BE2C (cell line): Measurements from ENCODE around the gene ELOVL6.

Experiments used
- DNase-seq: peaks from one replicate; pipeline ENCODE4 v3.0.0-alpha.2; 2020
- H3K27me3 ChIP-seq: fragments of 250-450 bp; sonication (Bioruptor Pico); 2 replicates; pipeline ENCODE4 v1.5.1; 2020; ENCODE audit warnings: mild to moderate bottlenecking
- H3K36me3 ChIP-seq: fragments of 250-450 bp; sonication (Bioruptor Pico); 2 replicates; pipeline ENCODE4 v1.5.1; 2020; ENCODE audit warnings: mild to moderate bottlenecking
- H3K4me1 ChIP-seq: fragments of 250-450 bp; sonication (Bioruptor Pico); 2 replicates; pipeline ENCODE4 v1.5.1; 2020
- H3K4me3 ChIP-seq: 2 replicates; pipeline ENCODE4 v1.5.1; 2011; ENCODE audit warnings: low read depth, low read length
- H3K9me3 ChIP-seq: fragments of 250-450 bp; sonication (Bioruptor Pico); 2 replicates; pipeline ENCODE4 v1.5.1; 2020
- TF ChIP-seq, protein P1 (sequence below): IDR thresholded peaks from 2 replicates; pipeline ENCODE4 v1.5.1; 2012; ENCODE audit warnings: mild to moderate bottlenecking, low read depth, low read length

The ELOVL6 gene

DNA sequence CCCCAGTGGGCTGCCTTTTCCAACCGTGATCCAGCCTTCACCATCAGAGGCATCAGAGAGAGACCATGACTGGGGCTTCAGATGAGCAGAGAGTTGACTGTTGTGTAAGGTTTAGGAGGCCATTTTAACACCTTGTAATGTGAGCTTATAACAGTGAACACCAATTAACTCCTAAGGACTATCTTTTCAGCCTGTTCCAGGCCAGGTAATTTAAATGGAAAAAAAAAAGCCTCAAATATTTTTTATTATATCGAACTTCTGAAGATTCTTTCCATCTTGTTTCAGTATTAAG lies 13.3 kb upstream of the ELOVL6 start:
- H3K4me3 ChIP-seq, result no peak overlapping the region
- no peaks in the 10 kb centered on the region for H3K4me1 ChIP-seq
- TF ChIP-seq, protein P1, sequence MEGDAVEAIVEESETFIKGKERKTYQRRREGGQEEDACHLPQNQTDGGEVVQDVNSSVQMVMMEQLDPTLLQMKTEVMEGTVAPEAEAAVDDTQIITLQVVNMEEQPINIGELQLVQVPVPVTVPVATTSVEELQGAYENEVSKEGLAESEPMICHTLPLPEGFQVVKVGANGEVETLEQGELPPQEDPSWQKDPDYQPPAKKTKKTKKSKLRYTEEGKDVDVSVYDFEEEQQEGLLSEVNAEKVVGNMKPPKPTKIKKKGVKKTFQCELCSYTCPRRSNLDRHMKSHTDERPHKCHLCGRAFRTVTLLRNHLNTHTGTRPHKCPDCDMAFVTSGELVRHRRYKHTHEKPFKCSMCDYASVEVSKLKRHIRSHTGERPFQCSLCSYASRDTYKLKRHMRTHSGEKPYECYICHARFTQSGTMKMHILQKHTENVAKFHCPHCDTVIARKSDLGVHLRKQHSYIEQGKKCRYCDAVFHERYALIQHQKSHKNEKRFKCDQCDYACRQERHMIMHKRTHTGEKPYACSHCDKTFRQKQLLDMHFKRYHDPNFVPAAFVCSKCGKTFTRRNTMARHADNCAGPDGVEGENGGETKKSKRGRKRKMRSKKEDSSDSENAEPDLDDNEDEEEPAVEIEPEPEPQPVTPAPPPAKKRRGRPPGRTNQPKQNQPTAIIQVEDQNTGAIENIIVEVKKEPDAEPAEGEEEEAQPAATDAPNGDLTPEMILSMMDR, result no peak
- no peaks in the 10 kb centered on the region for H3K9me3 ChIP-seq
- no peaks in the 10 kb centered on the region for H3K27me3 ChIP-seq
- no peak for DNase-seq
- H3K36me3 ChIP-seq, result no peaks in the 10 kb centered on the region

DNA sequence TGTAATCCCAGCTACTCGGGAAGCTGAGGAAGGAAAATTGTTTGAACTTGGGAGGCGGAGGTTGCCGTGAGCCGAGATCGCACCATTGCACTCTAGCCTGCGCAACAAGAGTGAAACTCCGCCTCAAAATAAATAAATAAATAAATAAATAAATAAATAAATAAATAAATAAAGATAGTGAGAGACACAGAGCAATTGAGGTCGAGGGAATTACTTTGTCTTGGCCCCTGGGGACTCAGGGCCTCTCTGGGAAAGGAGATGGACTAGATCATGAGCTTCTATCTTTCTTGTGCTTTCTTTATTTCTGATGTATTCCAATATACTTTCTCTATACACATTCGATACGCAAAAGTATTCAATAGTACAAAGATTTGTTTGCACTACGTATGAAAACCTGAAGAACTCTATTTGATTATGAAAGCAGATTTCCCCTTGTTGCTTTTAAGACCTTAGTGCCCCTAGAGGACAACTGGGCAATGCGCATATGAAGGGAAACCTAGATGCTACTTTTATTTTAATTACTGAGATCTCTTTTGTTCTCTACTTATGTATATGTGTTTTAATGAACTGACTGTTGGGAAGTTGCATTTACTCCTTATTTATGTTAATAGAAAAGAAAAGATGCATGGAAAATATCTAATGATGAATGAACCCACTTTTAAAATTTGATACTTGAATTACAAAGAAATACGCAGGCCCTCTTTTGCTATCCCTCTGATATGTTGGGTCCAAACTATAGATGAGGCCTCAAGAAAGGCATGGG lies 12.8 kb upstream of the ELOVL6 start:
- no peaks in the 10 kb centered on the region for H3K27me3 ChIP-seq
- peak; percentile 15 for DNase-seq
- TF ChIP-seq, protein P1, result peak; percentile 86

DNA sequence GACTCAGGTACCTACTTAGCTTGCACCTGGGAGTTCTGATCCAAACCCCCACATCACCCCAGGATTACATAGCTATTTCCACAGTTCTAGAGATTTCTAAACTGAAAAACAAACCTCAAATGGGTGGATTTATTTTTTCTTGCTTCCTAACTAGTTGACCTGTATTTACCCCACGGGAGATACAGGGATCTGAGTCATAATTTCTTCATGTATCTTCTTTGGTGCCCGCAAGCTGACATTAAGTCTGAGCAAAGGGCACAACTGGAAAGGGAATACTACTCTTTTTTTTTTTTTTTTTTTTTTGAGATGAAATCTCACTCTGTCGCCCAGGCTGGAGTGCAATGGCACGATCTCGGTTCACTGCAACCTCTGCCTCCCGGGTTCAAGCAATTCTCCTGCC lies 10.0 kb upstream of the ELOVL6 start:
- DNase-seq, result no peak

More for the DNA sequence above, 12.8 kb upstream of the ELOVL6 start:
- H3K9me3 ChIP-seq, result no peaks in the 10 kb centered on the region
- no peaks in the 10 kb centered on the region for H3K4me1 ChIP-seq
- H3K36me3 ChIP-seq, result no peaks in the 10 kb centered on the region
- H3K4me3 ChIP-seq, result no peak overlapping the region

DNA sequence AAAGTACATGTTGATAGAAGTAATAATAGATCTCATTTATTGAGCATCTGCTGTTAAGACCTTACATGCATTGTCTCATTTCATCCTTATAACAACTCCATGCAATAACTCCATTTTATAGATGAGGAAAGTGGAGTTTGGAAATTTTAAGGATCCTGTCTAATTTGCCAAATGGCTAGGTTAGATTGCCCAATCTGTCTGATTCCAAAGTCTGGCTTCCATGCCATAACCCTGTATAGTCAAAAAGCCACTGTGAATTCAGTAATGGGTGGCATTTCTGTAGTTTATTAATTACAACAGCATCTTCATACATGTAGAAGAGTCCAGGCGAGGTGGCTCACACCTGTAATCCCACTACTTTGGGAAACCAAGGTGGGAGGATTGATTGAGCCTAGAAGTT lies 8.8 kb upstream of the ELOVL6 start:
- no peaks in the 10 kb centered on the region for H3K4me1 ChIP-seq
- TF ChIP-seq, protein P1, result no peak
- no peaks in the 10 kb centered on the region for H3K27me3 ChIP-seq
- no peak for DNase-seq
- H3K36me3 ChIP-seq, result no peaks in the 10 kb centered on the region
- no peak overlapping the region for H3K4me3 ChIP-seq
- H3K9me3 ChIP-seq, result no peaks in the 10 kb centered on the region

More for the DNA sequence above, 10.0 kb upstream of the ELOVL6 start:
- no peaks in the 10 kb centered on the region for H3K4me1 ChIP-seq
- H3K36me3 ChIP-seq, result no peaks in the 10 kb centered on the region
- TF ChIP-seq, protein P1, result no peak
- no peaks in the 10 kb centered on the region for H3K9me3 ChIP-seq
- H3K4me3 ChIP-seq, result no peak overlapping the region
- no peaks in the 10 kb centered on the region for H3K27me3 ChIP-seq

DNA sequence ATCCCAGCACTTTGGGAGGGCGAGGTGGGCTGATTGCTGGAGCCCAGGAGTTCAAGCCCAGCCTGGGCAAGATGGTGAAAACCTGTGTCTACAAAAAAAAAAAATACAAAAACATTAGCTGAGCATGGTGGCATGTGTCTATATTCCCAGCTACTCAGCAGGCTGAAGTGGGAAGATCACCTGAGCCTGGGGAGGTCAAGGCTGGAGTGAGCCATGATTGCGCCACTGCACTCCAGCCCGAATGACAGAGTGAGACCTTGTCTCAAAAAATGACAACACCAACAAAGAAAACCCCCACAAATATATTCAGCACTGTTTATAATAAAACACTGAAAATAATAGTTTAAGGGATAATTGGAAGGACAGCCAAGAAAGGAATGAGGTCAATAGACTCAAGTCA lies 3.6 kb upstream of the ELOVL6 start:
- no peaks in the 10 kb centered on the region for H3K36me3 ChIP-seq
- TF ChIP-seq, protein P1, result no peak
- H3K27me3 ChIP-seq, result no peaks in the 10 kb centered on the region
- H3K4me1 ChIP-seq, result peaks cover 4% of the 10 kb centered on the region
- H3K9me3 ChIP-seq, result no peaks in the 10 kb centered on the region
- no peak overlapping the region for H3K4me3 ChIP-seq
- no peak for DNase-seq

DNA sequence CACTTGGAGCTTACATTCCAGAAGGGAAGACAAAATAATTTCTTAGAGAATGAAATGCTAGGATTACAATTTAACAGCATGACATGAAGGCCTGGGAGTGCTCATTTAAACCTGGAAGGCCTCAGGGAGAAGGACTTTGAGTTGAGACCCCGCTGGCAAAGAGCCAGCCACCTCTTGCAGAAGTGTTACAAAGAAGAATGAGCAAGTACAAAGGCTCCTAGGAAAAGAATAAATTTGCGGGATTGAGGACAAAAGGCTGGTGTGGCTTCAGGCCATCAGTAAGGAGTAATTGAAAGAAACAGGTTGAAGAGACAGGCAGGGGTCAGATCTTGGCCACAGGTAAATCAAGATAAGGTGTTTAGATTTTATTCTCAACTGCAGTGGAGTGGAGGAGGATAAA lies 3.1 kb upstream of the ELOVL6 start:
- TF ChIP-seq, protein P1, result no peak
- DNase-seq, result no peak
- Histone ChIP-seq H3K9me3 (no peaks in the 10 kb centered on the region), H3K27me3 (no peaks in the 10 kb centered on the region), H3K4me1 (peaks cover 4% of the 10 kb centered on the region), H3K36me3 (no peaks in the 10 kb centered on the region), H3K4me3 (no peak overlapping the region)
